ENCODE results near the gene KANTR.

Gene KANTR

DNA sequence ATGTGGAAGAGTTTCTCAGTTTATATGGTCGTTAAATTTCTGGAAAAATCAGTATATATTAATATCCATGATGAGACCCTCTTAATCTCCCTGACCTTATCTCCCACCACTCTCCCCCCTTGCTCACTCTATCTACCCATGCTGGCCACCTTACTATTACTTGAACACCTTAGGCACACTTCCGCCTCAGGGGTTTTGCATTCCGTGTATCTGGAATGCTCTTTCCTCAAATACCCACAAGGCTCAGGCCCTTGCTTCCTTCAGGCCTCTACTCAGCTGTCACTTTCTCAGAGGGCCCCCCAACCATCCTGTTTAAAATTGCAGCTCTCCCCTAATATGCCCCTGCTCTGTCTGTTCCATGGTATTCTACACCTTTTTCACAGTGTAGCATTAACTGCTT lies 1.9 kb downstream of the KANTR start:
- H3K4me3 ChIP-seq (ENCODE audit: low read length) = no peak overlapping the region
- no peak for TF ChIP-seq CTCF (conservative IDR thresholded peaks at IDR 0.05; ENCODE audit: low read length)
- no peak for DNase-seq (ENCODE audit: low read depth)

GRCh38 chrX:53114864-53115549 lies 21.1 kb downstream of the KANTR start:
- H3K4me3 ChIP-seq (ENCODE audit: low read length) = no peak overlapping the region
- no peak for TF ChIP-seq CTCF (conservative IDR thresholded peaks at IDR 0.05; ENCODE audit: low read length)
- no peak for DNase-seq (ENCODE audit: low read depth)

- H3K4me3 ChIP-seq (ENCODE audit: low read length) = no peak overlapping the region
- no peak for TF ChIP-seq CTCF (conservative IDR thresholded peaks at IDR 0.05; ENCODE audit: low read length)
- no peak for DNase-seq (ENCODE audit: low read depth)
Observed at GRCh38 chrX:53115550-53115874, 21.6 kb downstream of the KANTR start.

DNA sequence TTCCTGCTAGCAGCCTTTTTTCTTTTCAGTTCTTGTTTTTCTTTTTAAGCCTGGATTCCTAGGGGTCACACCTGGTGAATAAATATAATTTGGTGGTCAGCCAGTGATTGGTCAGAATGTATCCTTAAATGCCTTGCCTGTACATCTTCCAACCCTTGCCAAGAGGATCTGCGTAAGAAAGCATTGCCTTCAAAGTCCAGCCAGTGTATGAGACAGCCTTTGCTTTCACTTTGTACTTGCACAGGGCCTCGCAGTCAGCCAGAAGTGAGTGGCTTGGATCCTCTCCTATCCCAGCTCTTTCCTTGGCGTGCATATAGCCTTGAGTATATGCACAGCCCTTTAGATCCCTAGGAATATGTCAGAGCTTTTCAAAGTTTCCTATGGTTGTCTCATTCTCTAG lies 22.2 kb downstream of the KANTR start:
- peak; percentile 56 for DNase-seq (ENCODE audit: low read depth)
- TF ChIP-seq CTCF (conservative IDR thresholded peaks at IDR 0.05; ENCODE audit: low read length) = no peak
- peak overlapping the region; percentile 10 for H3K4me3 ChIP-seq (ENCODE audit: low read length)

DNA sequence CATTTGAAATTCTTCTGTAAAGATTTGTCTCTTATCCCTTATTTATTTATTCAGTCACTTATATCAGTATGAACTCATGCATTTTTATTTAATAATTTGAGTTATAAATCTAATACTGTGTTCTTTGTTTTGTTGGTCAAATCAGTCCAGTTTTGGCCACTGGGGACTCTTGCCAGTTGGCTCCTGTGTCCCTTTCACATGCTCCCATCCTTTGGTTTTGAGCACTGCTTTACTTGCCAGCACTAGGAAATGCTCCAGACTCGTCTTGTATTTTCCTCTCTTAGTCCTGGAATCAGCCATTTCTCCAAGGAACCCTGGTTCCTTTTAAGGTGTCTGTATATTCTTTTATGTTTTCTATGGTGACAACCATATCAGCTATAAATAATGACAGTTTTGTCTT lies 28.1 kb downstream of the KANTR start:
- no peak overlapping the region for H3K4me3 ChIP-seq (ENCODE audit: low read length)
- TF ChIP-seq CTCF (conservative IDR thresholded peaks at IDR 0.05; ENCODE audit: low read length) = no peak
- DNase-seq (ENCODE audit: low read depth) = peak; percentile 0

- peak; percentile 0 for DNase-seq (ENCODE audit: low read depth)
- no peak overlapping the region for H3K4me3 ChIP-seq (ENCODE audit: low read length)
- no peak for TF ChIP-seq CTCF (conservative IDR thresholded peaks at IDR 0.05; ENCODE audit: low read length)
Observed at GRCh38 chrX:53125506-53125905, 31.6 kb downstream of the KANTR start.

DNA sequence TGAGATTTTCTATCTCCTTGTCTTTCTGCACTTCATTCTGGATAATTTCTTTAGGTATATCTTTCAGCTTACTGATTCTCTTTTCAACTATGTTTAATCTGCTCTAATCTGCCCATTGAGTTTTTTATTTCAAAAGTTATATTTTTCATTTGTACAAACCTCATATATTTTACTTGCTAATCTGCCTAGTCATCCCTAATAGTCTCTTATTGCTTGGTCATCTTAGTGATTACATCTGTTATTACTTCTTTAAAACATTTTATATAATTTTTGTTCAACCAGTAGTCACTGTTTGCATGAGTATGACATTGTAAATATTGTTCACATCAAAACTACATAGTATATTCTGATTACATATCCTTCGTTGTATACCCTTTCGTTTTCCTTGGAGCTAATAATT lies 32.4 kb downstream of the KANTR start:
- no peak for TF ChIP-seq CTCF (conservative IDR thresholded peaks at IDR 0.05; ENCODE audit: low read length)
- no peak for DNase-seq (ENCODE audit: low read depth)
- H3K4me3 ChIP-seq (ENCODE audit: low read length) = no peak overlapping the region

All from AG10803 (cell line).